OCI-LY7 (cell line): ENCODE results near the gene EHD3.

ENCODE experiments used
- EZH2phosphoT487 ChIP-seq: fragments of 200-600 bp; sonication (generic); IDR thresholded peaks from 2 replicates; pipeline ENCODE4 v1.6.1; 2018; ENCODE audit warnings: low read depth, borderline replicate concordance, mild to moderate bottlenecking, mixed run types, antibody characterized with exemption, low read length, moderate library complexity, mixed read lengths
- TF ChIP-seq, protein P1 (sequence below): fragments of 200-600 bp; sonication (generic); conservative IDR thresholded peaks from 2 replicates; pipeline ENCODE4 v1.5.1; 2014; ENCODE audit warnings: mild to moderate bottlenecking, antibody characterized with exemption, low read length, moderate library complexity, mixed read lengths

DNA sequence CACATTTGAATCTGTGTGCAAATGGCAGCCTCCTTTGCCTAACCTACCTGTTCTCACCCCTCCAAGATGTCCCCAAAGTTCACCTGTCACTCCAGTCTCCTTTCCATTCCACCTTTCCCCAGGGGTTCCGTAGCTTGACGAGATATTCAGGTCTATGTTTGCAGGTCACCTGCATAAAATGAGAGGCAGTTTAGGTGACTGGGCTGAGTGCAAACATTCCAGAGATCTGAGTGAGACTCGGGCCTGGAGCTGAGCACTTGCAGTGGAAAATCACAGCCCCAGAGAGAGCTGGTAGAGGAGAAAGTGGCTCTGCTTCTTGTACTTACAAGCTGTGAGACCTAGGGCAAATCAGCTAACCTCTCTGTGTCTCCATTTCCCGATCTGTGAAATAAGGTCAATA, 36.8 kb upstream of the EHD3 start:
- TF ChIP-seq, protein P1, sequence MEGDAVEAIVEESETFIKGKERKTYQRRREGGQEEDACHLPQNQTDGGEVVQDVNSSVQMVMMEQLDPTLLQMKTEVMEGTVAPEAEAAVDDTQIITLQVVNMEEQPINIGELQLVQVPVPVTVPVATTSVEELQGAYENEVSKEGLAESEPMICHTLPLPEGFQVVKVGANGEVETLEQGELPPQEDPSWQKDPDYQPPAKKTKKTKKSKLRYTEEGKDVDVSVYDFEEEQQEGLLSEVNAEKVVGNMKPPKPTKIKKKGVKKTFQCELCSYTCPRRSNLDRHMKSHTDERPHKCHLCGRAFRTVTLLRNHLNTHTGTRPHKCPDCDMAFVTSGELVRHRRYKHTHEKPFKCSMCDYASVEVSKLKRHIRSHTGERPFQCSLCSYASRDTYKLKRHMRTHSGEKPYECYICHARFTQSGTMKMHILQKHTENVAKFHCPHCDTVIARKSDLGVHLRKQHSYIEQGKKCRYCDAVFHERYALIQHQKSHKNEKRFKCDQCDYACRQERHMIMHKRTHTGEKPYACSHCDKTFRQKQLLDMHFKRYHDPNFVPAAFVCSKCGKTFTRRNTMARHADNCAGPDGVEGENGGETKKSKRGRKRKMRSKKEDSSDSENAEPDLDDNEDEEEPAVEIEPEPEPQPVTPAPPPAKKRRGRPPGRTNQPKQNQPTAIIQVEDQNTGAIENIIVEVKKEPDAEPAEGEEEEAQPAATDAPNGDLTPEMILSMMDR: no peak
- TF ChIP-seq EZH2phosphoT487: no peak
